GM19035 (cell line): Measurements from ENCODE around the gene GSAP.
"Not testable (repeated sequence)": the region's sequence is repeated elsewhere in the genome, so short reads cannot be mapped to it uniquely, and the experiment has no call there.

Experiments used
- ATAC-seq: cut with Tn5 transposase; IDR thresholded peaks from one replicate; pipeline ENCODE4 v1.9.1; 2021; ENCODE audit not compliant: unreplicated experiment

GSAP gene, protein sequence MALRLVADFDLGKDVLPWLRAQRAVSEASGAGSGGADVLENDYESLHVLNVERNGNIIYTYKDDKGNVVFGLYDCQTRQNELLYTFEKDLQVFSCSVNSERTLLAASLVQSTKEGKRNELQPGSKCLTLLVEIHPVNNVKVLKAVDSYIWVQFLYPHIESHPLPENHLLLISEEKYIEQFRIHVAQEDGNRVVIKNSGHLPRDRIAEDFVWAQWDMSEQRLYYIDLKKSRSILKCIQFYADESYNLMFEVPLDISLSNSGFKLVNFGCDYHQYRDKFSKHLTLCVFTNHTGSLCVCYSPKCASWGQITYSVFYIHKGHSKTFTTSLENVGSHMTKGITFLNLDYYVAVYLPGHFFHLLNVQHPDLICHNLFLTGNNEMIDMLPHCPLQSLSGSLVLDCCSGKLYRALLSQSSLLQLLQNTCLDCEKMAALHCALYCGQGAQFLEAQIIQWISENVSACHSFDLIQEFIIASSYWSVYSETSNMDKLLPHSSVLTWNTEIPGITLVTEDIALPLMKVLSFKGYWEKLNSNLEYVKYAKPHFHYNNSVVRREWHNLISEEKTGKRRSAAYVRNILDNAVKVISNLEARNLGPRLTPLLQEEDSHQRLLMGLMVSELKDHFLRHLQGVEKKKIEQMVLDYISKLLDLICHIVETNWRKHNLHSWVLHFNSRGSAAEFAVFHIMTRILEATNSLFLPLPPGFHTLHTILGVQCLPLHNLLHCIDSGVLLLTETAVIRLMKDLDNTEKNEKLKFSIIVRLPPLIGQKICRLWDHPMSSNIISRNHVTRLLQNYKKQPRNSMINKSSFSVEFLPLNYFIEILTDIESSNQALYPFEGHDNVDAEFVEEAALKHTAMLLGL

GRCh38 chr7:77415823-77416620 lies at the start of gene GSAP:
TSS of gene GSAP (minus strand) at chr7:77416349. CDS start at chr7:77416321, 28 bp downstream.
- ATAC-seq = peak; percentile 63

DNA sequence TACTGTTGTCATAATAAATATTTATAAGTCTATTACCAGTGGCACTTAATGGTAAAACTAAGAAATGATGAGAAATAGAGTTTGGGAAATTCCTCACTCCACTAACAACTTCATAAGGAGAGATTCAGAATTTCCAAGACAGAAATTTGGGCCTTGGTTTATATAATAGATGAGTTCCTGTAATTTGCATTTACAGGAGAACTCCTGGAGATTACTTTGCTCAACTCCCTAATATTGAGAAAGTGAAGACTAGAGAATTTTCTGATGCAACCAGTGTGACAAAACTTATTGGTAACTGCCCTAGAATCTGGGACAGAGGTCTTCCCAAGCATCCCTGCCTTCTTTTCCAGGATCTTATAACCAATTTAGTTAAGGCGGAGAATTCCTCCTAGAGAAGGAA lies 49.1 kb upstream of the GSAP start:
- no peak for ATAC-seq

- peak; percentile 49 for ATAC-seq
These were observed 48.4 kb upstream of the GSAP start for GRCh38 chr7:77464589-77464988.

DNA sequence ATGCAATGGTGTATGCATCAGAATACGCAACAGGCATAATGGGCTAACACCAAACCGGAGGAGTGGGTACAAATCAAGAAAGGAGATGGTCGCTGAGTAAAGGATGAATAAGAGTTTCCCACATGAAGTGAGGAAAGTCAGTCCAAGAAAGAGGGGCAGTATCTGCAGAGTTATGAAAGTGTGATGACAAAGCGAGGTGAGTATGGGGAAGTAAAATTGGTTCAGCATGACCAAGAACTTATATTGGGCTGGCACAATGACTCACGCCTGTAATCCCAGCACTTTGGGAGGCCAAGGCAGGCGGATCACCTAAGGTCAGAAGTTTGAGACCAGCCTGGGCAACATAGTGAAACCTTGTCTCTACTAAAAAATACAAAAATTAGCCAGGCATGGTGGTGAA lies 47.5 kb upstream of the GSAP start:
- not testable (repeated sequence) for ATAC-seq

- no peak for ATAC-seq
These were observed 45.7 kb upstream of the GSAP start for GRCh38 chr7:77461842-77462241.

DNA sequence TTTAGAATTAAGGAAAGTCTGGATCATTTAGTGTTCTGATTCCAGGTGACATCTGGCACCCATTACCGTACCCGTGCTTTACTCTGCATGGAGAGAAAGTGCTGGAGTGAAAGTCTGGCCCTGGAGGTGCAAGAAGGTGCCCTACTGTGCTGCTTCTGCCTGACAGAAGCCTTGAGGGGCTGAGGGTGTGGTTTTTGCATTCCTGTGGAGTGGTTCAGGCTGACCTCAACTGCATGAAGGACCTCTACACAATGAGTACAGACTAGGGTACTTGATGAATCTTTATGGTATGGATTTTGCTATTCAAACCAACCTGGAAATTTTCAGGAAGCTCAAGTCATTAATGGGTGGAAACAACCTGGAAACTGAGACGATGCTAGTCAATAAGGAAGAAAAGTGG lies 45.1 kb upstream of the GSAP start:
- no peak for ATAC-seq

GRCh38 chr7:77460057-77460486 lies 43.9 kb upstream of the GSAP start:
- ATAC-seq = no peak

DNA sequence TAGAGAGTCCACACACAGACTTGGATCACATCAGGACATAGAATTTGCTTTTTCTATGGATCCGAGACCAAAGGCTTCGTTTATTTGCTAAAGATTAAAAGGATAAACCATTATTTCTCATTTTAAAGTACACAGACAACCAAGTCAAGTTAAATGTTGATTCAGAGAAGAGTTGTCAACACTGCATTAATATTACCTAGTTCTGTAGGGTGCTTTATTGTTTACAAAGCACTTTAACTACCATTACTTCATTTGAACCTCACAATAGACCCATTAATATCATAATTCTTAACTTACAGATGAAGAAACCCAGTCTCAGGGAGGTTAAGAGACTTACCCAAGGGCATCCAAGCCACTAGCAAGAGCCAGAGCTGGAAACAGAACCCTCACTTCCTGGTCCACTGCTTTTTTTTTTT lies 43.2 kb upstream of the GSAP start:
- ATAC-seq = no peak

- ATAC-seq = no peak
These were observed 42.6 kb upstream of the GSAP start for GRCh38 chr7:77458786-77459185.

DNA sequence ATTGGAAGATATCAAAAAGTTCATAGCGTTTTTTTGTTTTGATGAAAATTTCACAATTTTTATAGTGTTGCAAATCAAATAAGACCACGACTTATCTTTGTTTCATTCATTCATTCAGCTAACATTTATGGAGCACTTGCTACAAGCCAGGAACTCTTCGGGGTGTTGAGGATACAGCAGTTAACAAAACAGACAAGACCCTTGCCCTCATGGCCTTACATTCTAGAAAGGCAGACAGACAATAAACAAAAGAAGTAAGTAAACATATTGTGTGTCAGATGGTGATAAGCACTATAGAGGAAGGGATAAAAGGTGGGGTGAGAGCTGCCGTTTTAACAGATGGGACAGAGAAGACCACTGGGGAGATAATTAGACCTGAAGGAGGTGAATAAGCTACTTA lies 41.6 kb upstream of the GSAP start:
- no peak for ATAC-seq

DNA sequence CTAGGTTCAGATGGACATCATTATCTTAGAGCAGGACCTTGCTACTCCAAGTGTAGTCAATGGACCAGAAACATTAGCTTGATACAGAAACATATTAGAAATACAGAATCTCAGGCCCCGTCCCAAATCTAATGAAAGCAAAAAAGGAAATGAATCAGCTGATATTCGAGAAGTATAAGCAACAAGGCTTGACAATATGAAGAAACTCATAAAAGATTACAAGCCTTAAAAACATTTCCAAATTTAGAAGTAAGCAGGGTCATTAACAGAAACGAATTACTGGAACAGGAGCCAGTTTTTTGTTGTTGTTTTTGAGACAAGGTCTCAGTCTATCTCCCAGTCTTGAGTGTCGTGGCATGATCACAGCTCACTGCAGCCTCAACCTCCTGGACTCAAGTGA lies 40.5 kb upstream of the GSAP start:
- ATAC-seq = no peak

DNA sequence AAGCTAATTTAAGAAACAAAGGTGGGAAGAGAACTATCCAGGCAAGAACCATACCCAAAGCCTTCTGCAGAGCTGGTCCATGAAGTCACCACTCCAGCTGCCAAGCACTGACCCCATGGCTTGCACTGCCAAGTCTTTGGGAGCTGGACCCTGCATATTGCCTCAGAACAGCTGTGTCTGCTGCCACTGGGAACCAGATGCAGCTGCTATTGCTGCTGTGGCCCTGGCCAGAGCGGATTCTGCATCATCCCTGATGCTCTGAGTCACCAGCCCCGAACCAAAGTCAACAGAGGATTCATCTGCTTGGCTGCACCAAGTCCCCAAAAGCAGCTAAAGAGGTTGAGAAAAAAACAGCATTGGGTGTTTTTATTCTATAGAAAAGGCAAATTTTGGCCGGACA lies 39.2 kb upstream of the GSAP start:
- no peak for ATAC-seq

DNA sequence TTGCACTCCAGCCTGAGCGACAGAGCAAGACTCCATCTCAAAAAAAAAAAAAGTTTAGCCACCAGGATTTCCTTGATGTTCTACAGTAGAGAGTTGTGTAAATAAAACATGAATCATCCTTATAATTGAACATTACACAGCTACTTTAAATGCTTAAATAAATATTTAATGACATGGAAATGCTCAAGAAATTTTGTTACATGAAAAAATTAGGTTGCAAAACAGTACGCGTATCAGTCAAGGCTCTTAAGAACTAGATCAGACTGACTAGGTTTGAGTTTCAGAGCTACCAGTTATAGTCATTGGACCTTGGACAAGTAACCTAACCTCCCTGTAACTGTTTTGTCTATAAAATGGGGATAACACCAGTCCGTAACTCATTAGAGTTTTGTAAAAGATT lies 38.7 kb upstream of the GSAP start:
- no peak for ATAC-seq

DNA sequence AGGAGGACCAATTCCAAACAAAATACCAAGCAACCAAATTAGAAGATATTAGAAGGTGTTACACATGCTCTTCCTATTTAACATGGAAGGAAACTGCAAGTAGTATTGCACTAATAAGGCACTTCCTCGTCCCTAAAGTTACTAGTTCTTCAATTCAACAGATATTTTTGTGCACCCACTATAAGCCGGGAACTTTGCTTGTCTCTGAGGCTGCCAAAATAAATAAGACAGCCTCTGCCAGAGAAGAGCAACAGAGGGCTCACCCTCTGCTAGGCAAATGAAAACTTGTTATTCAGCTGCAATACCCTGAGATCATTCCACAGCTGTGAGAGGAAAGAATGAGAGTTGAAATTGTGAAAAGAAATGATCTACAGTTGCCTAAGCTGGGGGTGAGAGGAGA lies 37.4 kb upstream of the GSAP start:
- ATAC-seq = no peak

GRCh38 chr7:77451950-77452349 lies 35.8 kb upstream of the GSAP start:
- ATAC-seq = not testable (repeated sequence)

- ATAC-seq = no peak
These were observed 34.5 kb upstream of the GSAP start for GRCh38 chr7:77450613-77451012.

DNA sequence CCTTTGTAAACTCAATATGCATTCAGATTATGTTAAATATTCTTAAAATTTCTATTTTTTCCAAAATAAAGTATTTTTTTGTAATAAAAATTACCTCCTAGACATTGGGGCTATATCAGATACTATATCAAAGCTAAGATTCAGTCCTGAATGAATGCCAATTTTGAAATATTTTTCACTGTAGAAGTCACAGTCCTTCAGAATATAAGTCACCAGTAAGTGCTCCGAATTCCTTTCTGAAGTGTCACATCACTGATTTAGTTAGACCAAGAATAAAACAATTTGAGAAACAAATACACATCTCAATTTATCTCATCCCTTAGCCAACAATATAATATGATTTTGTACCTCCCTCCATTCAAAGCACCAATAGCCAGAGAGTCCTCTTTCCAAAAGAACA lies 33.9 kb upstream of the GSAP start:
- ATAC-seq = no peak

GRCh38 chr7:77447616-77448015 lies 31.5 kb upstream of the GSAP start:
- no peak for ATAC-seq

DNA sequence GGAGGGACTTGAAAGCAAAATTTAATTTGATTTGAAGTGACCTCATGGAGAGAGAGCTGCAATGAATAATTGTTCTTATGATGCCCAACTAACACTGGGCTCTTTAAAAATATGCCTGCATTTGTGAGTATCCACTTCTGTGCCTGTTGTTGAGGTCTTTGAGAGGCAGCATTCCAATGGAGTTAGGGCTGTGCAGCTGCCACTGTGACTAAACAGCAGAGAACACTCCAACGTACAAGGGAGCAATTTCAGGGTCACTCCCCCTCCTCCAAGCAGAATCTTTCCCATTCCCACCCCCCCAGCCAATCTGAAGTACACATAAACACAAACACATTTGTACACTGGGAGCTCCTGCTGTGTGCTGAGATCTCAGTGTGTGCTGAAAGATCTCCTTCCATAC lies 28.0 kb upstream of the GSAP start:
- ATAC-seq = no peak

DNA sequence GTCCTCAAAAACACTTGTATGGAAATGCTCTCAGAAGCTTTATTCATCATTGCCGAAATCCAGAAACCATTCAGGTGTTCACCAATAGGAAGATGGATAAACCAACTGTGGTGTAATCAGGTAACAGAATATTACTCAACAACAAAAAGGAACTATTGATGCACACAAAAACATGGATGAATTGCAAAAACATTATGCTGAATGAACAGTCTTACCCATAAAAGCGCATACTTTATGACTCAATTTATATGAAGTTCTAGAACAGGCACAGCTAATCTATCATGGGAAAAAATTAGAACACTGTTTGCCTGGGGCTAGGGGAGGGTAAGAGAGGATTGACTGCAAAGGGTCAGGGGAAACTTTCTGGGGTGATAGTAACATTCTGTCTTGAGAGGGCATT lies 26.9 kb upstream of the GSAP start:
- ATAC-seq = no peak

DNA sequence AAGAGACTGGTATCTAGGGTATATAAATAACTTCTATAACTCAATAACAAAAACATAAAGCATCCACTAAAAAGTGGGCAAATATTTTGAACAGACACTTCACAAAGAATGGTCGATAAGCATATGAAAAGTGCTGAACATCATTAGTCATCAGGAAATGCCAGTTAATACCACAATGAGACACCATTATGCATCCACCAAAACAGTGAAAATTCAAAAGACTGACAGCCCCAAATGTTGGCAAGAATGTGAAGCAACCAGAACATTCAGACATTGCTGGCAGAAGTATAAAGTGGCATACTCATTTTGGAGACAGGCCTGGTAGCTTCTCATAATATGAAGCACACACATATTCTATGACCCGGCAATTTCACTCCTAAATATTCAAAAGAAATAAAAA lies 26.5 kb upstream of the GSAP start:
- no peak for ATAC-seq
